ENCODE measurements around the gene LCN10. TPM values are rescaled to one million over a fixed set of nuclear protein-coding genes. Genes with fewer than 3 reads are reported as not detected.

LCN10 gene
- polyA plus RNA-seq, 4 donors = 0.47 to 2.0 (median 1.4) TPM

- no peak for DNase-seq (ENCODE audit: low read depth in 4 of 4, low spot score in 2 of 4)
These were observed 51.2 kb downstream of the LCN10 start for GRCh38 chr9:136691316-136692184.

- no peak for DNase-seq (ENCODE audit: low read depth in 4 of 4, low spot score in 2 of 4)
These were observed 51.9 kb downstream of the LCN10 start for GRCh38 chr9:136690806-136691261.

GRCh38 chr9:136690104-136690805 lies 52.5 kb downstream of the LCN10 start:
- DNase-seq (ENCODE audit: low read depth in 4 of 4, low spot score in 2 of 4) = no peak

DNA sequence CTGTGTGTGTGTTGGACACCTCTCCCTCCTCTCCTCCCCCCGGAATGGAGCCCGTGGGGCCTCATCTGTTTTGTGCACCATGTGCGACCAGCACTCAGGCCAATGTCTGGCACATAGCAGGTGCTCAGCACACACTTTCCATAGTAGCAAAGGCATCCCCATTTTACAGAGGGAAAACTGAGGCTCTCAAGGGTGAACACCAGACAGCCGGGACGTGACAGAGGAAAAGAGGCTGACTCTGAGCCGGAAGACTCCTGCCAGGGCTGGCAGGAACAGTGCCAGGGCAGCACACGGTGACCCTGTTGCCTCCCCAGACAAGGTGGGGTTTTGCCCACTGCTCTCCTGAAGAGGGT lies 53.7 kb downstream of the LCN10 start:
- no peak for DNase-seq (ENCODE audit: low read depth in 4 of 4, low spot score in 2 of 4)

DNA sequence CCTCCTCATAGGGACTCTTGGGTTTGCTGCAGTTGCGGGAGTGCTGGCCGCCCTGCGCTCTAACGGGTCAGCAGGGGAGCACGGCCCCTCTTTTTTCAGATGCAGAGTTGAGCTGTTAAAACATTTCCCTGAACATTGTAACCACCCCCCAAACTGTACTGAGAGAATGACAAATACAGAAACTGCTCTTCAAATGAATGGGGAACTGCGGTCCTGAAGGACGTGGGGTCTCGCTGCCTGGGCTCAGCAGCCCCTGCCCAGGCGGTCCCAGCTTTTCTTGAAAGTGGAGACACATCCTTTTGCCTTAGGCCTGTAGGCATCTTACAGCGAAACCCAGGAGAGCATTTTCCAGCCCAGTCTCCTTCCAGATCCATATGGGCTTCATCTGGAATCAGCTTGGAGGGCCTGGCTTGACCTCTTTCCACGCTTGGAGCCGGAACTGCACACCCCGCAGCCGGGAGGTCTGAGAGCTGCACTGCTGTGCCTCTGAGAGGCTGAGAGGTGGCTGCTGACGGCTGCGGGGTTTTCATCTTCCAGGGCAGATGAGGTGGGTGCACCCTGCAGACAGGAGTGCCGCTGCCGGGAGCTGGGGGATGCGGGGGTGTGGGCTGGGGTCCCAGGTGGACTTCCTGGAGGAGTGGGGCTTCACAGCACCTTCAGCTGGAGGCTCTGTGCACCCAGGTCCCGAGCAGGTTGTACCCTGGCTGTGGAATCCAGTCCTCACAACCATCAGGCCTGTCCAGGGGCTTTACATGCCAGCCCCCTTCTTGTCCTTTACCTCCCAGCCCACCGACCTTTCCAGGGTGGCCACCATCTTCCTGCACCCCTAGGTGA lies 54.2 kb downstream of the LCN10 start:
- DNase-seq (ENCODE audit: low read depth in 4 of 4, low spot score in 2 of 4) = no peak

Other genes with a start within 250 kb of the LCN10 start
- gene NOTCH1, start 196.9 kb downstream of the LCN10 start, polyA plus RNA-seq (ENCODE audit: insufficient read length in 4 of 4) = 10 to 100 TPM; 19.8 to 47.5 (median 34.2) TPM
- gene EGFL7, start 80.0 kb downstream of the LCN10 start, polyA plus RNA-seq (ENCODE audit: insufficient read length in 4 of 4) = 10 to 100 TPM; 50.5 to 85.7 (median 72.4) TPM
- 10 to 100 TPM; 39.4 to 61.8 (median 52.5) TPM for gene AGPAT2, start 55.5 kb downstream of the LCN10 start, polyA plus RNA-seq (ENCODE audit: insufficient read length in 4 of 4)
- gene DIPK1B, start 30.4 kb downstream of the LCN10 start, polyA plus RNA-seq (ENCODE audit: insufficient read length in 4 of 4) = 10 to 100 TPM; 28.5 to 47.3 (median 40.1) TPM
- not detected for gene LCN6, start 5.6 kb upstream of the LCN10 start, polyA plus RNA-seq (ENCODE audit: insufficient read length in 4 of 4)
- under 1 TPM in 3 of 4 donors, not detected in 1; 0.25 to 0.55 (median 0.49) TPM for gene LCN8, start 15.3 kb upstream of the LCN10 start, polyA plus RNA-seq (ENCODE audit: insufficient read length in 4 of 4)
- gene LCN15, start 21.6 kb upstream of the LCN10 start, polyA plus RNA-seq (ENCODE audit: insufficient read length in 4 of 4) = under 1 TPM; 0.07 to 0.17 (median 0.12) TPM
- 100 to 1,000 TPM in 1 of 4 donors, 10 to 100 TPM in 3; 68.8 to 101 (median 78.3) TPM for gene TMEM141, start 48.4 kb upstream of the LCN10 start, polyA plus RNA-seq (ENCODE audit: insufficient read length in 4 of 4)
- gene CCDC183, start 53.4 kb upstream of the LCN10 start, polyA plus RNA-seq (ENCODE audit: insufficient read length in 4 of 4) = 1 to 10 TPM; 3.7 to 7.7 (median 5.4) TPM
- 10 to 100 TPM; 55.1 to 83.6 (median 75.9) TPM for gene RABL6, start 65.0 kb upstream of the LCN10 start, polyA plus RNA-seq (ENCODE audit: insufficient read length in 4 of 4)
- 1 to 10 TPM in 3 of 4 donors, under 1 TPM in 1; 0.68 to 1.8 (median 1.3) TPM for gene AJM1, start 99.5 kb upstream of the LCN10 start, polyA plus RNA-seq (ENCODE audit: insufficient read length in 4 of 4)
- 100 to 1,000 TPM in 3 of 4 donors, 10 to 100 TPM in 1; 60.1 to 135 (median 115) TPM for gene PHPT1, start 106.5 kb upstream of the LCN10 start, polyA plus RNA-seq (ENCODE audit: insufficient read length in 4 of 4)
- gene MAMDC4, start 109.4 kb upstream of the LCN10 start, polyA plus RNA-seq (ENCODE audit: insufficient read length in 4 of 4) = 10 to 100 TPM in 2 of 4 donors, 1 to 10 TPM in 2; 3.5 to 13.4 (median 8.9) TPM
- 100 to 1,000 TPM; 342 to 455 (median 391) TPM for gene EDF1, start 123.4 kb upstream of the LCN10 start, polyA plus RNA-seq (ENCODE audit: insufficient read length in 4 of 4)
- gene TRAF2, start 143.6 kb upstream of the LCN10 start, polyA plus RNA-seq (ENCODE audit: insufficient read length in 4 of 4) = 10 to 100 TPM; 11.2 to 17.9 (median 14.8) TPM
- gene FBXW5, start 201.8 kb upstream of the LCN10 start, polyA plus RNA-seq (ENCODE audit: insufficient read length in 4 of 4) = 10 to 100 TPM; 37.8 to 69.9 (median 60.6) TPM
- 1 to 10 TPM in 2 of 4 donors, under 1 TPM in 2; 0.51 to 1.2 (median 1.0) TPM for gene C8G, start 202.3 kb upstream of the LCN10 start, polyA plus RNA-seq (ENCODE audit: insufficient read length in 4 of 4)
- gene LCN12, start 209.3 kb upstream of the LCN10 start, polyA plus RNA-seq (ENCODE audit: insufficient read length in 4 of 4) = 10 to 100 TPM; 15.7 to 53.5 (median 30.7) TPM
- 10 to 100 TPM; 34.0 to 80.6 (median 34.4) TPM for gene PTGDS, start 234.6 kb upstream of the LCN10 start, polyA plus RNA-seq (ENCODE audit: insufficient read length in 4 of 4)
- under 1 TPM in 3 of 4 donors, not detected in 1; 0.08 to 0.41 (median 0.17) TPM for gene LCNL1, start 240.1 kb upstream of the LCN10 start, polyA plus RNA-seq (ENCODE audit: insufficient read length in 4 of 4)
- 10 to 100 TPM; 22.4 to 53.2 (median 41.4) TPM for gene PAXX, start 249.5 kb upstream of the LCN10 start, polyA plus RNA-seq (ENCODE audit: insufficient read length in 4 of 4)

Measured in left renal cortex interstitium (tissue), 4 donors.